HG03457 (cell line): ENCODE data around the gene ATP6V0B.

ENCODE experiments used
- ATAC-seq: cut with Tn5 transposase; IDR thresholded peaks from one replicate; pipeline ENCODE4 v1.9.1; 2021; ENCODE audit warnings: moderate number of reproducible peaks; ENCODE audit not compliant: unreplicated experiment

The ATP6V0B gene

GRCh38 chr1:43999455-43999854 lies 24.7 kb downstream of the ATP6V0B start:
- ATAC-seq: no peak

DNA sequence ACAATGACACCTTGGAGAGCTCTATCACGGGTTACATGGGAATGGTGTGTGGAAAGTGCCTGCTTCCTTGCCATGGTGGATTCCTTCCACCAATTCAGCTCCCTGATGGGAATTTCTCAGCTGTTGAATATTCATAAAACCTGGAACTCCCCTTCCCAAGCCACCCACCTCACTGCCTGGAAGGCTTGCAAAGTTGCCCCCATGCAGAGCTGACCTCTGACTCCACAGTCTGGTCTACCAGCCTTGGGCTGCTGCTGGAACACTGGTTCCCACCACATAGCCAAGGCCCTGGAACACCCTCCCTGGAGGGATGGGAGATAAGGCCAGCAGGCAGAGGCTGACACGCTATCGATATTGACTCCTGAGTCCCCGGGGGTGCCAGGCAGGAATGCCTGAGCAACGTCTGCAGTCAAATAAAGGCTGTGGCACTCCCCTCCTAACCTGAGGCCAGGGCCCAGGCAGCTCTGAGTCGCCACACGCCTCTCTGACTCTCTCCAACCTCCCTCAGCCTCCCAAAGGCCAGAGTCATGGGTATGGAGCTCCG lies 25.4 kb downstream of the ATP6V0B start:
- no peak for ATAC-seq

DNA sequence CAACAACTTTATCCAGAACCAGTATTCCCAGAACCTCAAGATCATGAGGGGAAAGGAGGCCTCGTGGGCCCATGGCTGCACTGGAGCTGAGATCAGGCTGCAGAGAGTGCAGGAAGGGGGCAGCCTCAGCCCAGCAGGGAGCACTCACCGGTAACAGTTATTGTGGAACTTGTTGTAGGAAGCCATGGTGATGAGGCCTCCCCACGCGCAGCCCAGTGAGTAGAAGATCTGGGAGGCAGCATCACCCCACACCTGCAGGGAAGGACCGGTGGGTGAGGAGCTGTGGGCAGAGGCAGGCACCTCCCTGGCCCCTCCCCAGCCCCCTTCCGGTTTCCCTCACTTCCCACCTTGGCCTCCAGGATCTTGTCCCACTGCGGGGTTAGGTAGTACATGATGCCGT lies 27.4 kb downstream of the ATP6V0B start:
- no peak for ATAC-seq

DNA sequence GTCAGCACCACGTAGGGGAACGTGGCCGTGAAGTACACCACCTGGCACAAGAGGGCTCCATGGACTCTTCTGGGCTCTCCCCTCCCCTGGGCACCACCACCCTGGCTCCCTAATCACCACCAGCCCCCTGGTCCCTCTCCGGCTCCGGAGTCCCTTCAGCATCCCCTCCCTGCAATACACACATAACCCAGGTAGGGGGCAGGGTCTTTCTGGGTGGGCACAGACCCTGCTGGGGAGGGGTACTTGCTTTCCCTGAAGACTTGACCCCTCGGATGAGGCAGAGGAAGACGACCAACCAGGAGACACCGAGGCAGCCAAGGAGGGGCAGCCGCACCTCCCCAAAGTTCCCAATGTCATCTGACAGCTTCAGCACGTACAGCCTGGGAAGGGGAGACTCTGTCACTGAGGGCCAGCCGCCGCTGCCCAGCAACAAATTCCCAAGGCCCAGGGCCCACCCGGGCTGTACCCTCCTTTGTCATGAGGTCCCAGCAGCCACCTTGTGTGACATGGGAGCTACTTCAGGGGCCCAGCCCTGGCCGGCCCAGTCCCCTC lies 27.9 kb downstream of the ATP6V0B start:
- no peak for ATAC-seq

GRCh38 chr1:44008259-44008658 lies 33.5 kb downstream of the ATP6V0B start:
- ATAC-seq: no peak

GRCh38 chr1:44010935-44011471 lies 36.2 kb downstream of the ATP6V0B start:
- no peak for ATAC-seq

DNA sequence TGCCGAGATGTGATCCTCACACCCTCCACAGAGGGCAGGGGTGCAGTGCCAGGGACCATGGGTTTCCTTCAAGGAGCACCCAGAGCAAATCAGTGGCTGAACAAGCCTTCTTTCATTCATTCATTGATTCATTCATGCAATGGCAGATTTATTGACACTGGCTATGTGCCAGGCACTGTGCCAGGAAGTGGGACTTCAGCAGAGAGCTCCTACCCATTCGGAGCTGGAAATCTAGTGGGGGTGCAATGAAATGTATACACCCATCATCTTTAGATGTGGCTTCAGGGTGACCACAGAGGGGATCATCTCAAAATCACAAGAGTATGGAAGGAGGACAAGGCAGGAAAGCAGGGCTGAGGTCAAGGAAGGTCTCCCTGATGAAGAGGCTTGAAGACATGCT lies 37.6 kb downstream of the ATP6V0B start:
- no peak for ATAC-seq

DNA sequence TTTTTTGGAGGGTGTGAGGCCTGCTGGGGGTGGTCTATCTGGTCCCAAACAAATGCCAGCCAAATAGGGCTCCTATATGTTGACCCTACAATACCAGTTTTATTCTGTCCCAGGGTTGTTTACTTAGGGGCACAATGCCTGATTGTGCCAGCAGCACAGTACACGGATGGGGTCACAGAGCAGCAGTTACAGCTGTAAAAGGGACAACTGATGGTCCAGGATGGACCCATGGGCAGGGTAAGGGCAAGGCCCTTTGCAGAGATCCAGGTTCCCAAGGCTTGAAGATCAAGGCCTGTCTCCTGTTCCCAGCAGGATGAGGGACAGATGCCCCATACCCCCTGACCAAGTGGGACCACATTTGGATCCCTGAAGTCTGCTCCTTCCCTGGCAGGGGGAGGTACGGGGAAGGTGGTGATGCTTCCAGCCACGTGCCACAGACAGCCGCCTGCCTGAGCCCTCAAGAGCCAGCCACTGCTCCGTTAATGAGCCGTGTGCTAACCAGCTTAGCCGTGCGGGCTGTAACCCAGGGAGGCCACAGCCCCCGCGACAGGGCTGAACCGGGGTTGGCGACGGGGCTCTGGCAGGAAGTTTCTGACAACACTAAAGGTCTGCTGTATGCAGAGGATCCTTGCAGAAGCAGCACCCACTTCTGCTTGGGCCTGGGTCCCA lies 38.3 kb downstream of the ATP6V0B start:
- ATAC-seq: no peak

- ATAC-seq: no peak
These were observed 39.2 kb downstream of the ATP6V0B start for GRCh38 chr1:44013949-44014348.

DNA sequence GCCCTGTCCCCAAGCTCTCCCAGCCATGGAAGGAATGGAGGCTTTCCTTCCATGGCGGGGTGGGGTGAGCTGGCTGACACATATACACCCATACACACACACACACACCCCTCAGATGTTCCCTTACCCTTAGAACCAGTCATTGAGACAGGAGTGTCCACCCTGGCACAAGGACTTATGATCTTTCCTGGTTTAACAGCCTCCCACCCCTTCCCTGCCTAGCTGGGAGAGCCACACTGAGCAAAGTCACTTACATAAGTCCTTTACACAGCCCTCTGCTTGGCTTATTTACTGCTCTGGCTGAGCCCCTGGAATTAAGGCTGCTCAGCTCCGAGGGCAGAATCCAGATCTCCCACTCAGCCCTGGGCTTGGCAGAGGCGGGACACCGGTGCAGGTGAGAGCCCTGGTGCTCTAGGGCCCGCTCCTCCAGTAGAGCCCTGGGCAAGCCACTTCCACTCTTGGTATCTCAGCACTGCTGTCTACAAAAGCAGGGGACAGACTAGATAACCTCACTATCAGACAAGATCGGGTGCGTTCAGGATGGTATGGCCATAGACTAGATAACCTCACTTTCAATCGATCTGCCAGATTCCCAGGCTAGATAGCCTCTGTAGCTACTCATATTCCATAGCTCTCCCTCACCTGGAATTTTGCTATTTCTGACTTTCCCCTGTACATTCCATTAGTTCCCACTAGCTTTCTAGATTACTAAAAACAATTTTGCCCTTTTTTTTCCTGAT lies 39.8 kb downstream of the ATP6V0B start:
- ATAC-seq: no peak

DNA sequence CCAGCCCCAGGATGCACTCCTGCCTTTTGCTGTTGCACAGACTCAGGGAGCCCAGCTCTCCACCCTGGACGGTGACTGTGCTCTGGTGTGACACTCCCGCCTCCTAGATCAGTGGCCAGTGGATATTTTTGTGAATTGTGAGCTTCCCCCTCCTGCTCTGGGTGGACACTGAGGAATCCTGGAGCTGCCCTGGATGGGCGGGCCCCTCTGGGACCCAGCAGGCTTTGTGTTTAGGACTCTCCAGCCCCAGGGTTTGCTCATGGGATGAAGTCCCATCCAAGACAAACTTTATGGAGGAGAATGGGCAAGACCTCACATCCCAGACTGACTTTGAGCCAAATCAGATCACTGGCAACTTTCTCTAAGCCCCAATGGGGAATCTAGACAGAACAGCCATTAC lies 40.4 kb downstream of the ATP6V0B start:
- no peak for ATAC-seq

GRCh38 chr1:44016041-44016889 lies 41.5 kb downstream of the ATP6V0B start:
- ATAC-seq: no peak

- ATAC-seq: no peak
These were observed 42.2 kb downstream of the ATP6V0B start for GRCh38 chr1:44016890-44017400.

DNA sequence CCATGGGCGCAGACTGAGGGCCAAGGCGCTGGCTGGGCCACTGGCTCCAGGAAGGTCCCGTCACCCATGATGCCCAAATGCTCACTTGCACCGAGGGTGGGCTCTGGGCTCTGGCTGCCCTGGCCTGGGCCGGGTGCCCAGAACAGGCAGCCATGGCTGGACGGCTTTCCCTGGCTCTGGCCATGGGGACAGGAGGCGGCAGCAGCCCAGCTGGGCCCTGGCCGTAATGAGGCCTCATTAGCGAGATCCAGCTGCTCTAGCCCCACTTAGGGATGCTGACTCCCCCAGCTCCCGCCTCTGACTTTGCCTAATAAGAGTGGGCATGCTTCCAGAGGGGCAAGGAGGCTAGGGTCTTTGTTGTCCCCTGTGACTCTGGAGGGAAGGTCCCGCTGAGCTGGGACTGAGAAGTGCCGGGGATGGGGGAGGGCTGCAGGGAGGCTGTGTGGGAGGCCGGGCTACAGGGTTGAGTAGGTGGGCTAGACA lies 44.7 kb downstream of the ATP6V0B start:
- ATAC-seq: no peak

GRCh38 chr1:44020464-44020863 lies 45.7 kb downstream of the ATP6V0B start:
- ATAC-seq: no peak

GRCh38 chr1:44021156-44021555 lies 46.4 kb downstream of the ATP6V0B start:
- no peak for ATAC-seq

- ATAC-seq: no peak
These were observed 47.0 kb downstream of the ATP6V0B start for GRCh38 chr1:44021581-44022321.

- no peak for ATAC-seq
These were observed 49.5 kb downstream of the ATP6V0B start for GRCh38 chr1:44024031-44024902.
